NCI-H2196 (cell line): Measurements from ENCODE around the gene PIP4K2A.

Experiments
- DNase-seq: peaks from one replicate; lab custom pipeline; 2025; ENCODE audit not compliant: unreplicated experiment; lab: John Stamatoyannopoulos, UW

Gene PIP4K2A

GRCh38 chr10:22489975-22490374, 224.4 kb downstream of the PIP4K2A start:
- DNase-seq, result no peak

- DNase-seq, result no peak
These were observed 224.9 kb downstream of the PIP4K2A start for GRCh38 chr10:22489467-22489866.

GRCh38 chr10:22486431-22486830, 227.9 kb downstream of the PIP4K2A start:
- DNase-seq, result no peak
